ENCODE data around the gene NTM.

The NTM gene

GRCh38 chr11:131883332-131883731 lies 512.9 kb downstream of the NTM start:
- Histone ChIP-seq H3K4me3 (ENCODE audit: low read depth, low read length, poor library complexity, severe bottlenecking) (no peak overlapping the region), H3K4me1 (ENCODE audit: insufficient read depth, low read length, severe bottlenecking) (no peaks in the 10 kb centered on the region), H3K9ac (ENCODE audit: low read length) (no peak overlapping the region), H3F3A (ENCODE audit: insufficient read depth, low read length) (no peaks in the 10 kb centered on the region), H3K9me3 (ENCODE audit: low read length) (no peaks in the 10 kb centered on the region), H3K9me2 (ENCODE audit: low read depth, low read length) (no peaks in the 10 kb centered on the region), H2AFZ (ENCODE audit: low read length) (no peak overlapping the region), H3K27ac (ENCODE audit: low read depth, low read length, poor library complexity, severe bottlenecking) (no peak overlapping the region), H3K4me2 (ENCODE audit: low read length) (no peak overlapping the region), H3K36me3 (ENCODE audit: insufficient read depth, low read length) (no peaks in the 10 kb centered on the region), H3K79me2 (ENCODE audit: insufficient read depth, low read length) (no peaks in the 10 kb centered on the region), H4K20me1 (ENCODE audit: insufficient read depth, low read length) (no peaks in the 10 kb centered on the region), H3K27me3 (ENCODE audit: insufficient read depth, low read length) (no peaks in the 10 kb centered on the region)
- TF ChIP-seq EZH2 (IDR thresholded peaks at IDR 0.05; ENCODE audit: borderline replicate concordance, low read length) (no peak), CTCF (IDR thresholded peaks at IDR 0.05; ENCODE audit: low read length) (no peak)

- TF ChIP-seq CTCF (IDR thresholded peaks at IDR 0.05; ENCODE audit: low read length) (no peak), EZH2 (IDR thresholded peaks at IDR 0.05; ENCODE audit: borderline replicate concordance, low read length) (no peak)
- no peaks in the 10 kb centered on the region for H3K79me2 ChIP-seq (ENCODE audit: insufficient read depth, low read length)
Measured at GRCh38 chr11:131884461-131885073, 514.2 kb downstream of the NTM start.

GRCh38 chr11:131885431-131885830 lies 515.0 kb downstream of the NTM start:
- no peaks in the 10 kb centered on the region for H3K9me3 ChIP-seq (ENCODE audit: low read length)
- no peak overlapping the region for H3K4me3 ChIP-seq (ENCODE audit: low read depth, low read length, poor library complexity, severe bottlenecking)
- no peaks in the 10 kb centered on the region for H3K36me3 ChIP-seq (ENCODE audit: insufficient read depth, low read length)
- H2AFZ ChIP-seq (ENCODE audit: low read length): no peak overlapping the region
- H3K27me3 ChIP-seq (ENCODE audit: insufficient read depth, low read length): no peaks in the 10 kb centered on the region
- no peak overlapping the region for H3K4me2 ChIP-seq (ENCODE audit: low read length)
- H3K27ac ChIP-seq (ENCODE audit: low read depth, low read length, poor library complexity, severe bottlenecking): no peak overlapping the region
- no peak for TF ChIP-seq EZH2 (IDR thresholded peaks at IDR 0.05; ENCODE audit: borderline replicate concordance, low read length)
- no peak for TF ChIP-seq CTCF (IDR thresholded peaks at IDR 0.05; ENCODE audit: low read length)
- no peaks in the 10 kb centered on the region for H3K79me2 ChIP-seq (ENCODE audit: insufficient read depth, low read length)
- no peaks in the 10 kb centered on the region for H3K9me2 ChIP-seq (ENCODE audit: low read depth, low read length)
- H3F3A ChIP-seq (ENCODE audit: insufficient read depth, low read length): no peaks in the 10 kb centered on the region
- no peak overlapping the region for H3K9ac ChIP-seq (ENCODE audit: low read length)
- no peaks in the 10 kb centered on the region for H4K20me1 ChIP-seq (ENCODE audit: insufficient read depth, low read length)
- no peaks in the 10 kb centered on the region for H3K4me1 ChIP-seq (ENCODE audit: insufficient read depth, low read length, severe bottlenecking)

More at GRCh38 chr11:131884461-131885073, 514.2 kb downstream of the NTM start:
- Histone ChIP-seq H3K27me3 (ENCODE audit: insufficient read depth, low read length) (no peaks in the 10 kb centered on the region), H3K9me3 (ENCODE audit: low read length) (no peaks in the 10 kb centered on the region), H4K20me1 (ENCODE audit: insufficient read depth, low read length) (no peaks in the 10 kb centered on the region), H2AFZ (ENCODE audit: low read length) (no peak overlapping the region), H3K4me1 (ENCODE audit: insufficient read depth, low read length, severe bottlenecking) (no peaks in the 10 kb centered on the region), H3K27ac (ENCODE audit: low read depth, low read length, poor library complexity, severe bottlenecking) (no peak overlapping the region), H3K4me2 (ENCODE audit: low read length) (no peak overlapping the region), H3K9me2 (ENCODE audit: low read depth, low read length) (no peaks in the 10 kb centered on the region), H3F3A (ENCODE audit: insufficient read depth, low read length) (no peaks in the 10 kb centered on the region), H3K36me3 (ENCODE audit: insufficient read depth, low read length) (no peaks in the 10 kb centered on the region), H3K4me3 (ENCODE audit: low read depth, low read length, poor library complexity, severe bottlenecking) (no peak overlapping the region), H3K9ac (ENCODE audit: low read length) (no peak overlapping the region)

Data from OCI-LY1 (cell line).